ENCODE results near the gene SEM1.

The SEM1 gene

GRCh38 chr7:96654630-96655188, 54.9 kb downstream of the SEM1 start:
- peaks cover 0 to 2% of the 10 kb centered on the region in 2 experiments for H3K4me1 ChIP-seq (ENCODE audit: control insufficient read depth in 1 of 2, insufficient read depth in 2 of 2, low read length in 2 of 2)
- no peak overlapping the region for H4K12ac ChIP-seq (ENCODE audit: low read depth, low read length)
- no peaks in the 10 kb centered on the region for H3K27me3 ChIP-seq (ENCODE audit: insufficient read depth, low read length)
- no peak overlapping the region for H3K14ac ChIP-seq (ENCODE audit: low read length)
- no peak overlapping the region for H2BK5ac ChIP-seq (ENCODE audit: low read depth, low read length, poor library complexity)
- H3K9me3 ChIP-seq (ENCODE audit: insufficient read depth, low read depth, low read length), result no peaks in the 10 kb centered on the region
- no peaks in the 10 kb centered on the region for H3K79me1 ChIP-seq (ENCODE audit: low read length)
- H4K8ac ChIP-seq (ENCODE audit: low read depth, low read length), result no peak overlapping the region
- H3K4ac ChIP-seq (ENCODE audit: low read depth, low read length), result no peak overlapping the region
- no peak overlapping the region for H2BK12ac ChIP-seq (ENCODE audit: low read length)
- no peak overlapping the region for H2AFZ ChIP-seq (ENCODE audit: insufficient read depth, low read length, poor library complexity)
- no peak overlapping the region for H3K18ac ChIP-seq (ENCODE audit: low read length)
- no peak overlapping the region for H3K4me2 ChIP-seq (ENCODE audit: low read length)
- no peak overlapping the region for H4K91ac ChIP-seq (ENCODE audit: low read depth, low read length)
- WGBS (ENCODE audit: extremely low coverage, insufficient coverage, insufficient read length), result no CpG with 5 or more reads among the region's 4 CpGs
- no peak for DNase-seq
- H3K79me2 ChIP-seq (ENCODE audit: control insufficient read depth, insufficient read depth, low read length, poor library complexity), result no peaks in the 10 kb centered on the region
- no peak overlapping the region for H2AK5ac ChIP-seq (ENCODE audit: low read length)
- no peak overlapping the region for H3K9ac ChIP-seq (ENCODE audit: low read length)
- H3K27ac ChIP-seq (ENCODE audit: low read depth, low read length), result no peak overlapping the region
- no peak overlapping the region for H3K4me3 ChIP-seq (ENCODE audit: low read depth, low read length)
- no peaks in the 10 kb centered on the region for H3K36me3 ChIP-seq (ENCODE audit: control insufficient read depth in 1 of 2, insufficient read depth in 2 of 2, low read length in 2 of 2)
- H2BK120ac ChIP-seq (ENCODE audit: insufficient read depth, low read length, poor library complexity), result no peak overlapping the region
- no peak overlapping the region for H3K23ac ChIP-seq (ENCODE audit: low read length)

- Histone ChIP-seq H4K91ac (ENCODE audit: low read depth, low read length) (no peak overlapping the region), H2BK120ac (ENCODE audit: insufficient read depth, low read length, poor library complexity) (no peak overlapping the region), H3K36me3 (ENCODE audit: control insufficient read depth in 1 of 2, insufficient read depth in 2 of 2, low read length in 2 of 2) (no peaks in the 10 kb centered on the region), H3K79me1 (ENCODE audit: low read length) (no peaks in the 10 kb centered on the region), H3K18ac (ENCODE audit: low read length) (no peak overlapping the region), H4K12ac (ENCODE audit: low read depth, low read length) (no peak overlapping the region), H3K9me3 (ENCODE audit: insufficient read depth, low read depth, low read length) (no peaks in the 10 kb centered on the region), H2BK12ac (ENCODE audit: low read length) (no peak overlapping the region), H3K79me2 (ENCODE audit: control insufficient read depth, insufficient read depth, low read length, poor library complexity) (no peaks in the 10 kb centered on the region), H3K23ac (ENCODE audit: low read length) (no peak overlapping the region), H2BK5ac (ENCODE audit: low read depth, low read length, poor library complexity) (no peak overlapping the region), H2AFZ (ENCODE audit: insufficient read depth, low read length, poor library complexity) (no peak overlapping the region), H4K8ac (ENCODE audit: low read depth, low read length) (no peak overlapping the region), H3K4me1 (ENCODE audit: control insufficient read depth in 1 of 2, insufficient read depth in 2 of 2, low read length in 2 of 2) (no peaks in the 10 kb centered on the region), H3K27ac (ENCODE audit: low read depth, low read length) (no peak overlapping the region), H2AK5ac (ENCODE audit: low read length) (no peak overlapping the region), H3K4ac (ENCODE audit: low read depth, low read length) (no peak overlapping the region), H3K9ac (ENCODE audit: low read length) (no peak overlapping the region), H3K4me2 (ENCODE audit: low read length) (no peak overlapping the region), H3K27me3 (ENCODE audit: insufficient read depth, low read length) (no peaks in the 10 kb centered on the region), H3K14ac (ENCODE audit: low read length) (no peak overlapping the region), H3K4me3 (ENCODE audit: low read depth, low read length) (no peak overlapping the region)
- DNase-seq, result no peak
- no CpG with 5 or more reads among the region's 1 CpG for WGBS (ENCODE audit: extremely low coverage, insufficient coverage, insufficient read length)
Observed at GRCh38 chr7:96649981-96650380, 59.7 kb downstream of the SEM1 start.

- Histone ChIP-seq H3K36me3 (ENCODE audit: control insufficient read depth in 1 of 2, insufficient read depth in 2 of 2, low read length in 2 of 2) (no peaks in the 10 kb centered on the region), H3K79me1 (ENCODE audit: low read length) (no peaks in the 10 kb centered on the region), H3K27ac (ENCODE audit: low read depth, low read length) (no peak overlapping the region), H3K4me2 (ENCODE audit: low read length) (no peak overlapping the region), H3K4ac (ENCODE audit: low read depth, low read length) (no peak overlapping the region), H3K27me3 (ENCODE audit: insufficient read depth, low read length) (no peaks in the 10 kb centered on the region), H3K14ac (ENCODE audit: low read length) (no peak overlapping the region), H4K12ac (ENCODE audit: low read depth, low read length) (no peak overlapping the region), H2BK120ac (ENCODE audit: insufficient read depth, low read length, poor library complexity) (no peak overlapping the region), H3K4me1 (ENCODE audit: control insufficient read depth in 1 of 2, insufficient read depth in 2 of 2, low read length in 2 of 2) (no peaks in the 10 kb centered on the region), H2AK5ac (ENCODE audit: low read length) (no peak overlapping the region), H3K9ac (ENCODE audit: low read length) (no peak overlapping the region), H3K9me3 (ENCODE audit: insufficient read depth, low read depth, low read length) (no peaks in the 10 kb centered on the region), H2BK5ac (ENCODE audit: low read depth, low read length, poor library complexity) (no peak overlapping the region), H4K91ac (ENCODE audit: low read depth, low read length) (no peak overlapping the region), H3K18ac (ENCODE audit: low read length) (no peak overlapping the region), H3K4me3 (ENCODE audit: low read depth, low read length) (no peak overlapping the region), H3K79me2 (ENCODE audit: control insufficient read depth, insufficient read depth, low read length, poor library complexity) (no peaks in the 10 kb centered on the region), H2BK12ac (ENCODE audit: low read length) (no peak overlapping the region), H3K23ac (ENCODE audit: low read length) (no peak overlapping the region), H2AFZ (ENCODE audit: insufficient read depth, low read length, poor library complexity) (no peak overlapping the region), H4K8ac (ENCODE audit: low read depth, low read length) (no peak overlapping the region)
- DNase-seq, result no peak
- WGBS (ENCODE audit: extremely low coverage, insufficient coverage, insufficient read length), result no CpG with 5 or more reads among the region's 8 CpGs
Observed at GRCh38 chr7:96648784-96649183, 60.9 kb downstream of the SEM1 start.

GRCh38 chr7:96647733-96648132, 61.9 kb downstream of the SEM1 start:
- H3K4ac ChIP-seq (ENCODE audit: low read depth, low read length), result no peak overlapping the region
- H3K23ac ChIP-seq (ENCODE audit: low read length), result no peak overlapping the region
- no peaks in the 10 kb centered on the region for H3K27me3 ChIP-seq (ENCODE audit: insufficient read depth, low read length)
- no peaks in the 10 kb centered on the region for H3K79me1 ChIP-seq (ENCODE audit: low read length)
- no peak overlapping the region for H2BK120ac ChIP-seq (ENCODE audit: insufficient read depth, low read length, poor library complexity)
- H3K79me2 ChIP-seq (ENCODE audit: control insufficient read depth, insufficient read depth, low read length, poor library complexity), result no peaks in the 10 kb centered on the region
- WGBS (ENCODE audit: extremely low coverage, insufficient coverage, insufficient read length), result no CpG with 5 or more reads among the region's 3 CpGs
- H3K18ac ChIP-seq (ENCODE audit: low read length), result no peak overlapping the region
- H4K12ac ChIP-seq (ENCODE audit: low read depth, low read length), result no peak overlapping the region
- H3K4me3 ChIP-seq (ENCODE audit: low read depth, low read length), result no peak overlapping the region
- no peak overlapping the region for H3K4me2 ChIP-seq (ENCODE audit: low read length)
- H4K91ac ChIP-seq (ENCODE audit: low read depth, low read length), result no peak overlapping the region
- no peak overlapping the region for H2AK5ac ChIP-seq (ENCODE audit: low read length)
- H3K9me3 ChIP-seq (ENCODE audit: insufficient read depth, low read depth, low read length), result no peaks in the 10 kb centered on the region
- H3K27ac ChIP-seq (ENCODE audit: low read depth, low read length), result no peak overlapping the region
- H3K14ac ChIP-seq (ENCODE audit: low read length), result no peak overlapping the region
- H2BK5ac ChIP-seq (ENCODE audit: low read depth, low read length, poor library complexity), result no peak overlapping the region
- no peak overlapping the region for H4K8ac ChIP-seq (ENCODE audit: low read depth, low read length)
- no peaks in the 10 kb centered on the region for H3K36me3 ChIP-seq (ENCODE audit: control insufficient read depth in 1 of 2, insufficient read depth in 2 of 2, low read length in 2 of 2)
- no peaks in the 10 kb centered on the region for H3K4me1 ChIP-seq (ENCODE audit: control insufficient read depth in 1 of 2, insufficient read depth in 2 of 2, low read length in 2 of 2)
- no peak for DNase-seq
- no peak overlapping the region for H3K9ac ChIP-seq (ENCODE audit: low read length)
- H2AFZ ChIP-seq (ENCODE audit: insufficient read depth, low read length, poor library complexity), result no peak overlapping the region
- H2BK12ac ChIP-seq (ENCODE audit: low read length), result no peak overlapping the region
